Measurements from ENCODE around the gene PTH1R. TPM values are rescaled to one million over a fixed set of nuclear protein-coding genes. Genes with fewer than 3 reads are reported as not detected.

PTH1R gene
- total and polyA plus RNA-seq, 2 experiments from 2014 or later, result 0.60 to 1.3 TPM

- 2 to 3% methylated on average over 22 to 79 of the region's 83 CpGs for WGBS, 2 experiments (ENCODE audit: low coverage in 1 of 2, low lambda C conversion rate in 2 of 2, missing lambda C conversion rate in 2 of 2)
- H2AFZ ChIP-seq, result peak overlapping the region; percentile 73
- peak overlapping the region; percentile 57 for H3K4me2 ChIP-seq (ENCODE audit: unreplicated experiment)
- H3K9me2 ChIP-seq (ENCODE audit: insufficient read depth), result no peaks in the 10 kb centered on the region
- H4K20me1 ChIP-seq (ENCODE audit: insufficient read depth), result no peaks in the 10 kb centered on the region
- peak; percentile 48 for DNase-seq
- peak overlapping the region; percentile 69 for H3K4me3 ChIP-seq
- no peaks in the 10 kb centered on the region for H3F3A ChIP-seq (ENCODE audit: insufficient read depth)
- no peaks in the 10 kb centered on the region for H3K79me2 ChIP-seq (ENCODE audit: insufficient read depth)
- TF ChIP-seq EZH2phosphoT487 (IDR thresholded peaks at IDR 0.05; ENCODE audit: insufficient read depth, low read depth), result 0 out of 2 replicates have a peak, but pooled peaks have one; percentile 44
- peak; percentile 90 for TF ChIP-seq EZH2 (IDR thresholded peaks at IDR 0.05; ENCODE audit: insufficient read depth, poor library complexity, severe bottlenecking)
- no peaks in the 10 kb centered on the region for H3K9me3 ChIP-seq (ENCODE audit: low read depth)
- peaks cover 7% of the 10 kb centered on the region; the same call in 1 of the 2 replicates for H3K4me1 ChIP-seq (ENCODE audit: insufficient read depth)
- no peak overlapping the region for H3K27ac ChIP-seq
- in situ Hi-C loops (cut with MboI), result no loop called here
- H3K27me3 ChIP-seq (replicated peaks; ENCODE audit: insufficient read depth), result peaks cover 25% of the 10 kb centered on the region; the same call in 1 of the 2 replicates
- H3K36me3 ChIP-seq (ENCODE audit: low read depth), result no peaks in the 10 kb centered on the region
- peak overlapping the region; percentile 34; the same call in 1 of the 2 replicates for H3K9ac ChIP-seq
Observed at GRCh38 chr3:46881596-46882376, 4.3 kb downstream of the PTH1R start.

GRCh38 chr3:46882377-46883053, 5.0 kb downstream of the PTH1R start:
- no peaks in the 10 kb centered on the region for H3K9me2 ChIP-seq (ENCODE audit: insufficient read depth)
- no peaks in the 10 kb centered on the region for H3K36me3 ChIP-seq (ENCODE audit: low read depth)
- peak overlapping the region; percentile 73 for H2AFZ ChIP-seq
- peak overlapping the region; percentile 57 for H3K4me2 ChIP-seq (ENCODE audit: unreplicated experiment)
- peak overlapping the region; percentile 69 for H3K4me3 ChIP-seq
- no peaks in the 10 kb centered on the region for H4K20me1 ChIP-seq (ENCODE audit: insufficient read depth)
- TF ChIP-seq EZH2phosphoT487 (IDR thresholded peaks at IDR 0.05; ENCODE audit: insufficient read depth, low read depth) (peak; percentile 78; the same call in 1 of the 2 replicates), EZH2 (IDR thresholded peaks at IDR 0.05; ENCODE audit: insufficient read depth, poor library complexity, severe bottlenecking) (peak; percentile 91)
- no peaks in the 10 kb centered on the region for H3F3A ChIP-seq (ENCODE audit: insufficient read depth)
- H3K9me3 ChIP-seq (ENCODE audit: low read depth), result no peaks in the 10 kb centered on the region
- H3K79me2 ChIP-seq (ENCODE audit: insufficient read depth), result no peaks in the 10 kb centered on the region
- DNase-seq, result peak; percentile 52
- peaks cover 25% of the 10 kb centered on the region; the same call in 1 of the 2 replicates for H3K27me3 ChIP-seq (replicated peaks; ENCODE audit: insufficient read depth)
- H3K27ac ChIP-seq, result no peak overlapping the region
- H3K4me1 ChIP-seq (ENCODE audit: insufficient read depth), result peaks cover 7% of the 10 kb centered on the region; the same call in 1 of the 2 replicates
- peak overlapping the region; percentile 34; the same call in 1 of the 2 replicates for H3K9ac ChIP-seq
- 1% methylated on average over 36 to 72 of the region's 72 CpGs for WGBS, 2 experiments (ENCODE audit: low coverage in 1 of 2, low lambda C conversion rate in 2 of 2, missing lambda C conversion rate in 2 of 2)
- in situ Hi-C loops (cut with MboI), result no loop called here

- Histone ChIP-seq H3K9ac (no peak overlapping the region), H3K9me2 (ENCODE audit: insufficient read depth) (no peaks in the 10 kb centered on the region), H2AFZ (0 out of 2 replicates have a peak overlapping the region, but pooled peaks have one; percentile 12), H3K4me3 (peak overlapping the region; percentile 69), H3K9me3 (ENCODE audit: low read depth) (no peaks in the 10 kb centered on the region), H3K36me3 (ENCODE audit: low read depth) (no peaks in the 10 kb centered on the region), H4K20me1 (ENCODE audit: insufficient read depth) (no peaks in the 10 kb centered on the region), H3K4me1 (ENCODE audit: insufficient read depth) (peaks cover 7% of the 10 kb centered on the region; the same call in 1 of the 2 replicates), H3K4me2 (ENCODE audit: unreplicated experiment) (peak overlapping the region; percentile 24), H3K27ac (no peak overlapping the region), H3K79me2 (ENCODE audit: insufficient read depth) (no peaks in the 10 kb centered on the region), H3K27me3 (replicated peaks; ENCODE audit: insufficient read depth) (peaks cover 25% of the 10 kb centered on the region; the same call in 1 of the 2 replicates), H3F3A (ENCODE audit: insufficient read depth) (no peaks in the 10 kb centered on the region)
- DNase-seq, result peak; percentile 76
- no peak for TF ChIP-seq EZH2 (IDR thresholded peaks at IDR 0.05; ENCODE audit: insufficient read depth, poor library complexity, severe bottlenecking)
- WGBS, 2 experiments (ENCODE audit: low coverage in 1 of 2, low lambda C conversion rate in 2 of 2, missing lambda C conversion rate in 2 of 2), result 3% methylated on average over 21 to 59 of the region's 78 CpGs
- in situ Hi-C loops (cut with MboI), result no loop called here
Observed at GRCh38 chr3:46883054-46883829, 5.7 kb downstream of the PTH1R start.

- Histone ChIP-seq H3K4me3 (no peak overlapping the region), H3K27ac (no peak overlapping the region), H3K9me3 (ENCODE audit: low read depth) (no peaks in the 10 kb centered on the region), H3K79me2 (ENCODE audit: insufficient read depth) (no peaks in the 10 kb centered on the region), H3K9ac (no peak overlapping the region), H3F3A (ENCODE audit: insufficient read depth) (no peaks in the 10 kb centered on the region), H3K4me2 (ENCODE audit: unreplicated experiment) (peak overlapping the region; percentile 24), H3K36me3 (ENCODE audit: low read depth) (no peaks in the 10 kb centered on the region), H3K4me1 (ENCODE audit: insufficient read depth) (peaks cover 4% of the 10 kb centered on the region; the same call in 1 of the 2 replicates), H3K9me2 (ENCODE audit: insufficient read depth) (no peaks in the 10 kb centered on the region), H2AFZ (no peak overlapping the region), H4K20me1 (ENCODE audit: insufficient read depth) (no peaks in the 10 kb centered on the region), H3K27me3 (replicated peaks; ENCODE audit: insufficient read depth) (peaks cover 25% of the 10 kb centered on the region; the same call in 1 of the 2 replicates)
- DNase-seq, result no peak
- TF ChIP-seq EZH2phosphoT487 (IDR thresholded peaks at IDR 0.05; ENCODE audit: insufficient read depth, low read depth) (no peak), EZH2 (IDR thresholded peaks at IDR 0.05; ENCODE audit: insufficient read depth, poor library complexity, severe bottlenecking) (peak; percentile 79)
- 40 to 41% methylated on average over 4 of the region's 4 CpGs for WGBS, 2 experiments (ENCODE audit: low coverage in 1 of 2, low lambda C conversion rate in 2 of 2, missing lambda C conversion rate in 2 of 2)
- in situ Hi-C loops (cut with MboI), result no loop called here
Observed at GRCh38 chr3:46883830-46884185, 6.3 kb downstream of the PTH1R start.
